HEK293 (cell line): Measurements from ENCODE around the gene PRSS22.

Experiments
- CTCF ChIA-PET: fragments of 350-600 bp; formaldehyde crosslinking; extraction: SDS; loops from one replicate; lab custom pipeline; 2021; ENCODE audit warnings: antibody characterized with exemption; lab: Yijun Ruan, JAX
- POLR2A ChIA-PET: fragments of 300-600 bp; formaldehyde crosslinking; extraction: SDS; loops from one replicate; lab custom pipeline; 2020; ENCODE audit warnings: antibody characterized with exemption, inconsistent platforms; lab: Yijun Ruan, JAX
- H3K27ac ChIP-seq: fragments of 200-500 bp; sonication (Bioruptor generic); 2 replicates; pipeline ENCODE4 v1.5.1; 2014; ENCODE audit warnings: low read depth, low read length, control low read depth, inconsistent platforms; ENCODE audit errors: extremely low read depth
- H3K36me3 ChIP-seq, 2 experiments: fragments of 200-500 bp in 1 of 2; sonication (Bioruptor generic) in 1 of 2; 1 replicate in 1 of 2; 2 replicates in 1 of 2; pipeline ENCODE4 v1.5.1; 2014 to 2017; ENCODE audit warnings: inconsistent platforms in 2 of 2, low read length in 2 of 2; ENCODE audit not compliant: control insufficient read depth in 2 of 2, insufficient read depth in 1 of 2
- H3K4me1 ChIP-seq: fragments of 200-500 bp; sonication (Bioruptor generic); 2 replicates; pipeline ENCODE4 v1.5.1; 2014; ENCODE audit warnings: mild to moderate bottlenecking, low read length, inconsistent platforms; ENCODE audit not compliant: control insufficient read depth, insufficient read depth
- H3K4me3 ChIP-seq: 2 replicates; pipeline ENCODE4 v1.5.1; 2011; ENCODE audit warnings: low read depth, mild to moderate bottlenecking, control low read depth, low read length, moderate library complexity
- H3K9me3 ChIP-seq: fragments of 200-500 bp; sonication (Bioruptor generic); 2 replicates; pipeline ENCODE4 v1.5.1; 2014; ENCODE audit warnings: low read depth, low read length, inconsistent platforms; ENCODE audit not compliant: control insufficient read depth, insufficient read depth
- EGR2 ChIP-seq: fragments of 450-650 bp; formaldehyde crosslinking; IDR thresholded peaks from 2 replicates; pipeline ENCODE4 v1.5.1; 2016; ENCODE audit warnings: low read depth, missing biosample characterization, missing genetic modification characterization
- MEIS1 ChIP-seq: sonication (generic); formaldehyde crosslinking; IDR thresholded peaks from 2 replicates; pipeline ENCODE4 v1.8.1; 2022; ENCODE audit warnings: missing genetic modification reagents, mild to moderate bottlenecking, borderline replicate concordance
- REST ChIP-seq: fragments of 450-650 bp; formaldehyde crosslinking; IDR thresholded peaks from 2 replicates; pipeline ENCODE4 v1.5.1; 2016; ENCODE audit warnings: missing biosample characterization, missing genetic modification characterization
- ZBTB1 ChIP-seq: fragments of 450-650 bp; formaldehyde crosslinking; IDR thresholded peaks from 2 replicates; pipeline ENCODE4 v1.5.1; 2016; ENCODE audit warnings: missing biosample characterization, missing genetic modification characterization
- ZBTB11 ChIP-seq: fragments of 450-650 bp; formaldehyde crosslinking; conservative IDR thresholded peaks from 2 replicates; pipeline ENCODE4 v1.5.1; 2016; ENCODE audit warnings: low read depth, missing biosample characterization, missing genetic modification characterization
- ZBTB26 ChIP-seq: fragments of 450-650 bp; formaldehyde crosslinking; optimal IDR thresholded peaks from 2 replicates; pipeline ENCODE3; 2016; ENCODE audit warnings: missing biosample characterization, mild to moderate bottlenecking, missing genetic modification characterization
- ZBTB44 ChIP-seq: fragments of 450-650 bp; IDR thresholded peaks from 2 replicates; pipeline ENCODE4 v1.5.1; 2018; ENCODE audit warnings: missing biosample characterization, mild to moderate bottlenecking, missing genetic modification characterization
- ZFHX2 ChIP-seq: fragments of 450-650 bp; formaldehyde crosslinking; conservative IDR thresholded peaks from 2 replicates; pipeline ENCODE4 v1.5.1; 2016; ENCODE audit warnings: missing biosample characterization, missing genetic modification characterization
- ZNF112 ChIP-seq: fragments of 450-650 bp; formaldehyde crosslinking; IDR thresholded peaks from 2 replicates; pipeline ENCODE4 v1.5.0; 2017; ENCODE audit warnings: missing biosample characterization, missing genetic modification characterization
- ZNF114 ChIP-seq: fragments of 450-650 bp; formaldehyde crosslinking; IDR thresholded peaks from 2 replicates; pipeline ENCODE4 v1.5.0; 2017; ENCODE audit warnings: missing biosample characterization, missing genetic modification characterization
- ZNF18 ChIP-seq: fragments of 450-650 bp; formaldehyde crosslinking; IDR thresholded peaks from 2 replicates; pipeline ENCODE4 v1.5.1; 2016; ENCODE audit warnings: missing biosample characterization, missing genetic modification characterization
- ZNF311 ChIP-seq: fragments of 450-650 bp; formaldehyde crosslinking; IDR thresholded peaks from 2 replicates; pipeline ENCODE4 v1.5.1; 2017; ENCODE audit warnings: missing biosample characterization, missing genetic modification characterization, borderline replicate concordance
- ZNF335 ChIP-seq: fragments of 450-650 bp; formaldehyde crosslinking; conservative IDR thresholded peaks from 2 replicates; pipeline ENCODE4 v1.5.1; 2016; ENCODE audit warnings: missing biosample characterization, missing genetic modification characterization
- ZNF433 ChIP-seq: fragments of 450-650 bp; formaldehyde crosslinking; IDR thresholded peaks from 2 replicates; pipeline ENCODE4 v1.5.1; 2016; ENCODE audit warnings: missing biosample characterization, missing genetic modification characterization, low read depth
- ZNF529 ChIP-seq: fragments of 450-650 bp; formaldehyde crosslinking; IDR thresholded peaks from 2 replicates; pipeline ENCODE4 v1.5.1; 2017; ENCODE audit warnings: missing genetic modification characterization, missing biosample characterization; ENCODE audit not compliant: insufficient replicate concordance
- ZNF580 ChIP-seq: fragments of 450-650 bp; formaldehyde crosslinking; IDR thresholded peaks from 2 replicates; pipeline ENCODE4 v1.5.1; 2016; ENCODE audit warnings: missing biosample characterization, missing genetic modification characterization
- ZNF777 ChIP-seq: fragments of 450-650 bp; formaldehyde crosslinking; IDR thresholded peaks from 2 replicates; pipeline ENCODE4 v1.5.1; 2017; ENCODE audit warnings: missing biosample characterization, missing genetic modification characterization, borderline replicate concordance
- ZNF837 ChIP-seq: fragments of 450-650 bp; formaldehyde crosslinking; IDR thresholded peaks from 2 replicates; pipeline ENCODE4 v1.5.1; 2016; ENCODE audit warnings: missing biosample characterization, missing genetic modification characterization

The PRSS22 gene

GRCh38 chr16:2835638-2836493, 22.1 kb downstream of the PRSS22 start (continued):
- TF ChIP-seq ZNF18 (no peak), ZBTB11 (tag by site-specific recombination) (no peak), ZNF777 (tag by site-specific recombination) (no peak), ZNF837 (tag by site-specific recombination) (no peak), ZNF335 (tag by site-specific recombination) (peak; percentile 75), MEIS1 (no peak), ZNF311 (tag by site-specific recombination) (no peak)
- TF ChIP-seq, all 188 proteins: peak for 25

- POLR2A ChIA-PET: no interaction called here
- CTCF ChIA-PET: no interaction called here
- Histone ChIP-seq H3K4me3 (no peak overlapping the region), H3K27ac (no peak overlapping the region), H3K9me3 (no peaks in the 10 kb centered on the region), H3K36me3 (no peaks in the 10 kb centered on the region), H3K4me1 (no peaks in the 10 kb centered on the region)
- peak; percentile 100 for TF ChIP-seq EGR2 (tag by site-specific recombination)
- TF ChIP-seq ZNF112 (tag by site-specific recombination): no peak
- peak; percentile 100 for TF ChIP-seq ZFHX2 (tag by site-specific recombination)
These were observed 23.0 kb downstream of the PRSS22 start for GRCh38 chr16:2834968-2835367.

GRCh38 chr16:2833776-2834175, 24.2 kb downstream of the PRSS22 start:
- ChIA-PET CTCF (interaction anchor here (0.6 kb wide), 1 partner anchor 23 kb away, joined by 4 read pairs; no protein-coding TSS in a partner anchor), POLR2A (no interaction called here)
- H3K4me3 ChIP-seq: no peak overlapping the region
- no peaks in the 10 kb centered on the region for H3K36me3 ChIP-seq
- H3K9me3 ChIP-seq: no peaks in the 10 kb centered on the region
- H3K4me1 ChIP-seq: no peaks in the 10 kb centered on the region
- H3K27ac ChIP-seq: no peak overlapping the region
- no peak for TF ChIP-seq ZNF777 (tag by site-specific recombination)
- TF ChIP-seq REST (tag by site-specific recombination): no peak
- TF ChIP-seq ZBTB1 (tag by site-specific recombination): no peak
- no peak for TF ChIP-seq ZNF529
- TF ChIP-seq ZNF433 (tag by site-specific recombination): no peak
- no peak for TF ChIP-seq ZNF114
- no peak for TF ChIP-seq ZBTB44 (tag by site-specific recombination)
- no peak for TF ChIP-seq ZBTB26
- TF ChIP-seq ZNF580 (tag by site-specific recombination): no peak
